Medulla oblongata (tissue), 1 donor: Measurements from ENCODE around the gene LHFPL6.

ENCODE experiments used
- DNase-seq: peaks from one replicate; pipeline ENCODE4 v3.0.0-alpha.2; 2015; ENCODE audit errors: extremely low spot score

The LHFPL6 gene

DNA sequence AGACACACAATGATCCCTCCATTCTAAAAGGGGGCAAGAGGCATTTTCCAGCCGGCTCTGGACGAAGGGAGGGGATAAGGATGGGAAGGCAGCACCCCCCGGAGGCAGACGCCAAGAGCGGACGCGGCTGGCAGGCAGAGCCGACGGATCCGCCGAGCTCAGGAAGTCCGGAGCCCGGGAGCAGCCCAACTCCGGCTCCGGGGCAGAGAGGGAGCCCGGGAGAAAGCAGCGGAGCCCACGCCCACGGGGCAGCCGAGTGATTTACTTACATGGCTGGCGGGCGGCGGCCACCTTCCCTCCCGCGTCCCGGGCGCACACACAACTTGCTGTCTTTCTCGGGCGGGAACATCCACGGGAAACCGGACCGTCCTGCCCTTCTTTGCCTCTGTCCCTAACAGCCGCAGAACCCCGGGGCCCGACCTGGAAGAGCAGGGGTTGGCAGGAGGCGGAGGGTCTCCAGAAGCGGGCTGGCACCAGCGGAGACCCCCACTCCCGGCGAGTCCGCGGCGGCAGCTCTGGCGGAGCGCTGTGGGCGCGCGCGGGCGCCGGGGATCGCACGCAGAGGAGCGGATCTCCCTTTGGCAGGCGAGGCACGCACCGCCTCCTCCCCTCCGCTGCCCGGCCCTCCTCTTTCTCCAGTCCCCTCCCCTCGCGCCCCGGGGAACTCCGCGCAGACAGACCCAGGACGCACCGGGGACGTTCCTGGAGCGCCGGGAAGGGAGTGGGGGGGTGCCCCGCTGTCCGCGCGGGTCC is at the start of gene LHFPL6:
LHFPL6 (minus strand) TSS at position 580 of the 753 bp plus-strand sequence.
- peak; percentile 71 for DNase-seq

DNA sequence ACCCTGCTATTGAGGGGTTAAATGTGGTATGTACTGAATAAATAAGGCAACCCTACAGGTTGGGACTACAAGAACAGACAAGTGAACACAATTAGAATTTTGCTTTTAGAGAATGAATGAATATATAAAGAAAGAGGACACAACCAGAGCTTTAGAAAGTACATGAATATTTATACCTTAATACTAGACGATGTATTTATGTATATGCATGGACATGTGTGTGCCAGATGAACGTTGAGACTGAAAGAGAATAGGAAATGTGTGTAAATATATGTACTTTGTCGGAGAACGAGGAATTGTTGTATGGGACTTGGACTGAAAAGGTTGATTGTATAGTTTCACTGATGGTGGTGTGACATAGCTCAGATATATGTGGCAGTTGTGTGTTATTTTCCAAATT is 43.1 kb upstream of the LHFPL6 start:
- DNase-seq = no peak

DNA sequence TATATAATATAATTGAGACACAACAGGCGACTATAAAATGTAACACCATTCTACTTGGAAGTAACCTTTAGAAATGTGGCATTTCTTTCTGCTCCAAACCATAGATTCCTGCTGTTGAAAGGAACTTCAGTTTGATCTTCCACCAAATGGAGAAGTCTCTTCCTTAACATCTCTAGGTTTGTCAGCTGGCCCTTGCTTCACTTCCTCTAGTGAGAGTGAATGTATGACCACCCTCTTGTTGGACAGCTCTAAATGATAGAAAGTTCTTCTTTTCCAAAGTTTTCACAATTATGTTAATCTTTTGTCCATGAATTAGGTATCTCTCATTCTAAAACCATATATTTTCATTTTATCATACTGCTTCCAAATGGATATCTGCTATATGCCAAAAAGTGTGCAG is 38.7 kb upstream of the LHFPL6 start:
- DNase-seq = peak; percentile 23

DNA sequence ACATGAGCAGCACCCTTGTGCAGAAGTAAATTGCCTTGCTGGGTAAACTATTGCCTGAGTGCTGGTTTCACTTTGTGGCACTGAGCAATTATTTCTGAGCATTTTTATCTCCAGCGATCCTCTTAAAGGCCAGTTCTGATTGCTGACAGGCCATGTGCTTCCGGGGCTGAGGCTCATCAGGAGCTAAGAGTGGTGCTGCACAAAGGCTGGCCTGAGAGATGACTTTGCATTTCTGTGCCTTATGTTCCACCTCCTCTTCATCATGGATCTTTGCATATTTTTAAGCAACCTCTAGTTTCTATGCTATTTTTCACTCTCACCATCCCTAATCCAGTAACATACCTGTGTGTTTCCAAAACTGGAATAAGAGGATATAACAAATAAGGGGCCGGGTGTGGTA is 34.9 kb upstream of the LHFPL6 start:
- DNase-seq = no peak

DNA sequence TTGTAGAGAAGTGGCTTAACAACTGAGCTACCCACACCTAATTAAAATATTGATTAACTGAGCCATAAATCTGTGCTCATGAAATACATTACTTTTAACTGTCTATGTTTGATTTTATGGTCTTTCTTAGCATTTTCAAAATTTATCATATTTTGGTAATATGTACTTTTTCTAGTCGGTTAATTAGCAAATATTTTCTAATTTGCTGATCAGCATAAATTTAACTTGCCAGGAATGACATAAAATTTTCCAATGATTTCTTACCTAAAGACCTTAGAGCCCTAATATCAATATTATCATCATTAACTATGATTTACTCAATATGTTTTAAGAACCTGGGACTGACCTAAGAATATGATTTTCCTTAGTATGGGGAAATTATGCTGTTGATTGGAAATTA is 32.6 kb upstream of the LHFPL6 start:
- DNase-seq = no peak

DNA sequence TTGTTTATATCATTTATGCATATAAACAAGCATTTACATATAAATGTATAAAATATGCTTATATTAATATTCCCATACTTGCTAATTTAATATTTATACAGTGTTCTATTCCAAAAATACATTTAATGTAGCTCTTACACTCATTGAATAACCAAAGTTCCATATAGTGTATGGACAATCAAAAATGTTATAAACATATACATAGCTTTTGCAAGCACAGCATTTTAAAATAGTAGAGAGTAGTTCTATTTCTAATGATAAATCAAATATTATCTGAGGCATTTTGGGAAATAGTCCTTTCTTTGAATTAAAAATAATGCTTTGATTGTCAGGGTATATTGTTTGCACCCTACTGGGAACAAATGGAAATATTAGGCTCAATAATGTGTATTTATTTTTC is 30.0 kb upstream of the LHFPL6 start:
- no peak for DNase-seq

DNA sequence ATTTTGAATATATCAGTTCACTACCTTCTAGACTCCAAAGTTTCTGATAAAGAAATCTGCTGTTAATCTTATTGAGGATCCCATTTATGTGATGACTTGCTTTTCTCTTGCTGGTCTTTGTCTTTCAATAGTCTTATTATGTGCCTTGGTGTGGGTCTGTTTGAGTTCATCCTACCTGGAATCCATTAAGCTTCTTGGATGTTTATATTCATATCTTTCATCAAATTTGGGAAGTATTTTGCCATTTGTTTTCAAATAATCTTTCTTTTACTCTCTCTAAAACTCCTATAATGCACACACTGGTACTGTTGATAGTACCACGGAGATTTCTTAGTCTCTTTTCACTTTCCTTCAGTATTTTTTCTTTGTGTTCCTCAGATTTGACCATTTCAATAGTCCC is 28.3 kb upstream of the LHFPL6 start:
- no peak for DNase-seq

DNA sequence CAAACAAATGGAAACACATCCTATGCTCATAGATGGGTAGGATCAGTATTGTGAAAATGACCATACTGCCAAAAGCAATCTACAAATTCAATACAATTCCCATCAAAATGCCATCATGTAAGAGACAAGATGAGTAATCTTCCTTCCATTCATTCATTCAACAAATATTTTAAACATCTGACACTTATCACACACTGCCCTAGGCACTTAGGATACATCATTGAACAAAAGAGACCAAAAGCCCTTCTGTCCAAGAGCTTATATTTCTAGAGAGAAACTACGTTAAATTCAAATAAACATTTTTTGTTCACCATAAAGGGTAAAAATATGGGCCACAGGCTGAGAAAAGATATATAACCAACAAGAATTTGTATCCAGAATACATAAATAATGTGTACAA is 20.5 kb upstream of the LHFPL6 start:
- no peak for DNase-seq

DNA sequence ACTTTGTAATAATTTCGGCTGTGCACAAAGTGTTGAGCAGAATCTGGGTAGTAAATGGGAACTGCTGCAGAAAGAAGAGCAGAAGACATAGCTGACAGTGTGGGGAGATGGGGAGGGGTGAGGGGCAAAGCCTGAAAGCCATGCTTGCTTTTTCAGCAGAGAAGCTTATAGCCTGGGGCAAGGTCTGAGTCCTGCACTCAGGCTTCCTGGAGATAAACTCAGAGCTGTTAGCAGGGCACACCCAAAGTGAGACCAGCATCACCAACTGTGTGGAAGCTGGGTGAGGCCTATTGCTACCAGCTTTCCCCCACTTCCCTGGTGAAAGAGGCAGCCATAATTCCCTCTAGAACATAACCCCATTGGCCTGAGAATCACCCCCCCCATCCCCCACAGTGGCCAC is 15.6 kb upstream of the LHFPL6 start:
- no peak for DNase-seq

DNA sequence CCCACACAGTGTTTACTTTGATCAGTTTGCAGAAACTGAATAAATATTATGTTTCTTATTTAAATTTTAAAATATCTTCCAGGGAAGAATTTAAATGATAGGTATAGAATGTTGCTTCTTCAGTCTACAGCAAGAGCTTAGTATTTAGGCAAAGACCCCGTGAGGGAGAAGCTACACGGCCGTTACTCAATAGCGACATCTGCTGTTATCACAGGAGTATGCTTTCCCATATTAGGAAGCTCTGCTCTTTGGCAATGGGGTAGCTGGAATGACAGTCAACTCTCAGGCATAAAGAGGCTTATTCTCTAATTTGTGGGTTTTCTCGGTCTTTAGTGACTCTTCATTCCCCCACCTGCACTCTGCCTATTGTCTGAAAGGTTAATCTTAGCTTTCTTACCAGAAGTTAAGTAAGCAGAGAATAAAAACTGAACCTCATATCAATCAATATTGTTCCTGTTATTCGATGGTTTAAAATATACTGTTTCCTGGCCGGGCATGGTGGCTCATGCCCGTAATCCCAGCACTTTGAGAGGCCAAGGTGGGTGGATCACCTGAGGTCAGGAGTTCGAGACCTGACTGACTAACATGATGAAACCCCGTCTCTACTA is 13.2 kb upstream of the LHFPL6 start:
- DNase-seq = peak; percentile 88

DNA sequence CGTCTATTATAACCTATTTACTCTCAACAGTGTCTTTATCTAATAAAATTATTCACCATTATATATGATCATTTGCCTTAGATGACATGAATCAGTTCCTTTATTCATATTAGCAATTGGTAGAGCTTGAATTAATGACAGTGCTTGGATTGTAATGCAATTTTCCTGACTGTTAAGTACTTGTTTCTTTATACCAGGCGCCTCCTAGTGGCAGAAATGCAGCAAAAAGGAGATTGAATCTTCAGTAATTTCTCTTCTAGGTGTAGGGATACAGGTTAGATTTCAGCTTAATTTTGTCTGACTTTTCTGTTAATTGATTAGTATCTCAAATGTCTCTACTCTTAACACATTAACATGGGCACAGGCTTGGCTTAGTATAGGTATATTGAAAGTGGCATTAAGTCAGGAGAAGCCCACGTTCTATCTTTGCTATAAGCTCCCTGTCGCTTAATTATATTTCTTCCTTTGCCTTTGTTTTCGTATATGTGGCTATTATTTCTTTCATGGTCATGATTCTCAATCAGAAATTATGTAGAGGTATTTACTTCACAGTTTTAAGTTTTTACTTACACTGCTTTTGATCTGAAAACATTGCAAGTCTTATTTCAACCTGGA is 9.1 kb upstream of the LHFPL6 start:
- peak; percentile 88 for DNase-seq

DNA sequence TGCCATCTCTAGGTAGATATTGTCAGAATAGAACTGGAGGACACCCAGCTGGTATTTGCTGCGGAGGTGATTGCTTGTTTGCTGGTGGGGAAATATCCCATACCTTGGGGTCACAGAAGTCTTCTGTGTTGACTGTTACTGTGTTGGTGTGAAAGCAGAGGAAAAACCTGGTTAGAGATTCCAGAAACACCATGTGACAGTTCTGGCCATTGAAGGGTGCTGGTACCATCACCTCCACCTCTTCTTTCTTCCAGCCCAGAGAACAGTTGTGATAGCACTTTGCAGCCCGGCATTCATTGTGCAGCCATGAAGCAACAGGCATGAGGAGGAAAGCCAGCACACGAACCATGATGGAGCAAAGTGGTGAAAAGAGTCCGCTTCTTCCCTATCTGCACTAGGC is 4.9 kb upstream of the LHFPL6 start:
- DNase-seq = no peak

DNA sequence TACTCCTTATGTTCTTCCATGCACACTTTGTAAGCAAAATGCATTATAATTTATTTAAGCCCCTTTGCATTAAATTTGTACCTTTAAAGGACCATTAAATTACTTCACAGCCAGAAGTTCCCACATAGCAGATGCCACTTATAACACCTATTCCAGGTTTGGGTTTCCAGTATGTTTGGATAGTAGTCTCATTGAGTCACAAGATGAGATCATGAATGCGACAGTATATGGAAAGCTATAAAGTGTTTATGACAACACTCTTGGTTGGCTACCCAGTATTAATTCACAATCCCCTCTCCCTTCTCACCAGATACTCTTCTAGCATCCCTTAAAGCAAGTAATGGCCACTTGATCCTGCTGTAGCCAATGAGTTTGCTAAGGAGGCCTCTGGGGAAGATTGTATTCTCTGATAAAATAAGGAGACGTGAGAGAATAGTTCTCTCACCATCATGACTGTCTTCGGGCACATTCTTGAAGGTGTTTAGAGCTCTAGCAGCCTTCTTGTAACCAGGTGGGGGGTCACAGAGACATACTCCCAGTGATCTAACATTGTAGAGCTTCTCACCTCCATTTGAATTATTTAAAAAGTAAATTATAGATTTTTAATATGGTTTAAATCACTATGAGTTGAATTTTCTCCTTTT is 2.8 kb upstream of the LHFPL6 start:
- no peak for DNase-seq

DNA sequence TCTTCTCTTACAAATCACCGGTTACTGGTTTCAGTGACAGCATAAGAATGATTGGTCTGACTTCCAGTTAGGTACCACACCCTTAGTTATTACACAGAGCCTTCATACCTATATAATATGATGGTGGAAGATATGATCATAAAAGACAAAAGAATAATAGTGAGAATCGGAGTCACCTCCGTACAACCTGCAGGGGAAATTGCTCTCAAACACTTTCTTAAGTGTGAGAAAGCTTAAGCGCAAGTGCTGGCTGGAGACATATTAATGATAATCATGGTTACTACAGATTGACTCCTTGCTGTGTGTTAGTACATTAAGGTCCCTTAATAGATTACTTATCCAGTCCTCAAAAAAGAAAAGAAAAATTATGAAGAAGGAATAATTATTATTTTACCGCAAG is 1.8 kb upstream of the LHFPL6 start:
- DNase-seq = no peak

DNA sequence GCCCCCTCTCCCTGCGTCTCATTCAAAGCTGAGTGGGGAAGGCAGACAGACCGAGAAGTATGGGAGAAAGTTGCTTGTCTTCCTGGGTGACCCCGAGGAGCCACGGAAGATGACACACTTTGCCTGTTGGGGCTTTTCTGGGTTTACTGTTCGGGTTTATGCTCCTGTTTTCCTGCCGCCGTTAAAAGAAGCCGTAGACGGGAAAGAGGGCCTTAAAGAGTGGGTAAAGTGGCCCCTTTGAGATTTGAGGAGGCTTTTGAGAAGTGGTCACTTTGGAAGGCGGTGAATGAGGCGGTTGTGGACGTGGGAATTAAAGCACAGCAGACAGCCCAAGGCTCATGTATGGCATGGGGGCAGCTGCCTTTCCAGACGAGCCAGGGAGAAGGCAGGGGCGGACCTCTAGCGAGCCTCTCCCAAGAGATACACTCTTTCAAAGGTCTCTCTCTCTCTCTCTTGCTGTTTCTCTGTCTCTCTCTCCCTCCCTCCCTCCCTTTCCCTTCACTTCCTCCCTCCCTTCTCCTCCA is 493 bp upstream of the LHFPL6 start:
- no peak for DNase-seq

DNA sequence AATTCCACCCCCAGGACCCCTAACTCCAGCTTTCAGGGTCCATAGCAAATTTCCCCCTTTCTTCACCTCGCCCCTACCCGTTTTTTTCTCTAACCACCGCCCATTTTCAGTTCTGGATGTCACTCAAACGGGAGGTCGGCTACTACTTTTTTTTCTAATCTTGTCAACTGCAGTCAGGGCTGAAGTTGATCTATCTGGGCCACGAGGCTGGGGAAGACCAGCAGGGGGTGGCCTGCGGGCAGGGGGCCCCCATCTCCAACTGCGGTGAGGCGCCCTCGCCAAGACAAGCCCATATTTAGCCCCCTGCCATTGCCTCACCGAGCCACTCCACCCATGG is 748 bp downstream of the LHFPL6 start:
- DNase-seq = no peak

DNA sequence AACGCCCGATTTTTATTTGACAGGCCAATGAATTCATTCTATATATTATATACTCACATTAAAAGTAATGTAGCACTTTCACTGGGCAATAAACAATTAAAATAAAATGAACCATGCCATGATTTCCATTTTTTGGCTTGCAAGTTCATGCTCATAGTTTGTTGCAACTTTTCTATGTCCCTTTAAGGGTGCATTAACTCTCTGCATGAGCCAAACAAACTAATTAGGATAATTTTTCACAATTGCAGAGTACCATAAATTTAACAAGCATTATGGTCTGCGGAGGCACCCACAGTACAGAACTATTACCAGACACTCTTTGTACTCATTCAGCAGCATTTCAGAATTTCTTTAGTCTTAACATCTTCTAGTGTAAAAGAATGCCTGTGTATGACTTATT is 1.4 kb downstream of the LHFPL6 start:
- DNase-seq = no peak

DNA sequence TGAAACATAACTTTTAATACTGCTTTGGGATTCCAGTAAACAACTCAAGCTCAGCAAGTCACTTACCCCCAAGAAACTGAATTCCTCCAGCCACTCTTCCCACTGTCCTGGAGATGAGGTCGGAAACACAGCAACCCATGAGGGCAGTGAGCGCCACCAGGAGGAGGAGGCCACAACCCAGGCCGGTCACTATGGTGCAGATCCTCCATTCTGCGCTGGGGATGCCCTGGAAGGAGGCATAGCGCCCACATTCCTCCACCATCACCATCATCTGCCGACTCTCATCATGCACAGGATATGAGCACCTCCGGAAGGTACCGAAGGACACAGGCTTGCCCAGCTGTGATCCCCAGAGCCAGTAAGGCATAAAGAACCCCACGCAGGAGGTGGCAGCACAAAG is 2.2 kb downstream of the LHFPL6 start:
- DNase-seq = peak; percentile 62

DNA sequence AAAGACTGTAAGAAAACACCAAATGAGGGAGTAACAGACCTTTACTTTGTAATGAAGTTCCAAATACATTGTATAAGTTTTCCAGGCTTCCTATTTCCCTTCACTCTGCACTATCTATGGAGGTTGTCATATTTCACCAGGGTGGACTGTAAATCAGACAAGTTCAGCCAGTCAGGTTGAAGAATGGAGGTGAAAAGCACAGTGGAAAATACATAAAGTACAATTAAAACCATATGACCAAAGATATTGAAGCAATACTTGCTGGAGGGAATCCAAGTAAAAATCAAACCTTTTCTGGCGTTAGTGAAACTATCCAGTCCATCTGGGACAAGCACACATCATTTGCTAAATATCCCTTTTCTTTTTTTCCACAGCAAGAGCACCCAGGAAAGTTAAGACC is 3.2 kb downstream of the LHFPL6 start:
- DNase-seq = no peak

DNA sequence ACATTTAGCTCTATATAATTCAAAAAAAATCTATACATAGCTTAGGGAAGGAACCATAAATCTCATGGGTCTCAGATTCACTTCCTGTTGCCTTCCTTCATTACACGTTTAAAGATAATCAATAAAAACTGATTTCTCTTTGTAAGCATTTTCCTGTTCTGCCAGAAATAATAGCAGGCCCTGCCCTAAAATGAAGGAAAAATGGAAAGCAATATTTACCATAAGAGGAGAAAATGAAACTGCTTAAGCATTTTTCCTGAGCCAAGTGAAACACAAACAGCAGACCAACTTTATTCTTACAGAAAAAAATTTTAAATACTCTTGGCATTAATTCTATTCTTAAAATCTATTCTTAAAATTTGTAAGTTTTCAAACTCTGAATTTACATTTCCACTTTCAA is 4.0 kb downstream of the LHFPL6 start:
- no peak for DNase-seq

DNA sequence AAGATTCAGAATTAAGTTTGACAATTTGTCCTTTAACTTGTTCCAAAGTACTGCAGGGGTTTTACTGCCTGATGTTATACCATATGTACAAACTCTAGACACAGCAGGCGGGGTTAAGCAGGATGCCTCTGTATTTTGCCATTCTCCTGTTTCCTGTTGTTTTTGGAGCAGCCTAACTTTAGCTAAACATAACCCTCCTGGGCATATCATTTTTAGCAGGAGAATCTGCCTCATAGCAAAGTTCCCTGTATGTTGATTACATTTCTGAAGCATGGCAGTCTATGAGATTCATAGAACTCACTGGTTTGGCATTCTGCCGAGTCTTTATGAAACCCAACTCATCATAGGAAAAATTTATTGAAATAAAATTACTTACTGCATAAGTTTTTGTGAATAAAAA is 5.2 kb downstream of the LHFPL6 start:
- DNase-seq = no peak

DNA sequence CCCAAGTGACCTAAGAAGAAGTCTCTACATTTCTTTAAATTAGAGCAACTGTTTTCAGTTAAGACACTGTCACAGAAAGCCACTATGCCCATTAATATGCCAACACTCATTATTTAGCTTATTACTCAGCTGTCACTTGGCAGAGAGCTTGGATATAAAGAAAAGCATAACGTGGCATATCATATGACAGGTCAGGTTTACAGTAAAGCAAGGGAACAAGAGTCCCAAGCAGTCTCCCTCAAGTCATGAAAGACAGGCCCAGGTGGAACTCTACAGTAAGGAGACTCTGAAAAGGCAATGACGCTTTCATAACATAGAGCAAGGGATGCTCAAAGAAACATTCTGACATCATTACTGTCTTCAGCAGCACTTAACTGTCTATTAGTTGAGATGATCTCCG is 6.3 kb downstream of the LHFPL6 start:
- DNase-seq = no peak

DNA sequence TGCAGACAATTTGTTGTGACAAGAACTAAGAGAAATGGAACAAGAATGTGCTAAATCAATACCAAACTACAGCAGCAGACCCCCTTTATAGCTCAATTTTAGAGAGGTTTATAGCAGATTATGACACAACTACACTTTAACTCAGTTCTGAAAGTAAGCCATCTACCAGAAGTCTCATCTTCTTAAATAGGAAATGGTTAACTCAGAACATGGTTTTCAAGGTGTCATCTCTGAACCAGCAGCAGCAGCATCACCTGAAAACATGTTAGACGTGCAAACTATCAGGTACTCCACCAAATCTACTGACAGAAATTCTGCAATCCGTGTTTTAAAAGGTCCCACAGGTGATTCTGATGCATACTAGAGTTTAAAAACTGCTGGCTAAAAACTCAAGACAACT is 6.8 kb downstream of the LHFPL6 start:
- no peak for DNase-seq
